Transverse colon (tissue), 3 donors: ENCODE measurements around the gene ASB9.

ENCODE experiments used
- CTCF ChIP-seq, 5 experiments: fragments of 200-600 bp in 3 of 5; fragments of 450-650 bp in 2 of 5; sonication (generic) in 3 of 5; IDR thresholded peaks; 1 replicate in 2 of 5; 2 replicates in 3 of 5; pipeline ENCODE4 v1.5.1; 2016 to 2017; ENCODE audit warnings: antibody characterized with exemption in 5 of 5, inconsistent platforms in 3 of 5, mild to moderate bottlenecking in 2 of 5, moderate library complexity in 1 of 5
- POLR2A ChIP-seq: fragments of 450-650 bp; IDR thresholded peaks from one replicate; pipeline ENCODE4 v1.6.1; 2016; ENCODE audit warnings: antibody characterized with exemption, mild to moderate bottlenecking, moderate library complexity

GRCh38 chrX:15217161-15217560, 52.7 kb downstream of the ASB9 start:
- no peak for TF ChIP-seq CTCF (IDR thresholded peaks at IDR 0.05)
- TF ChIP-seq POLR2A, result no peak
